Lower leg skin (tissue), 3 donors: ENCODE data around the gene TIPRL.

Experiments
- CTCF ChIP-seq, 3 donors: fragments of 450-650 bp; IDR thresholded peaks; one replicate each; pipeline ENCODE4 v1.5.1; 2016; ENCODE audit warnings: antibody characterized with exemption in 3 of 3, mild to moderate bottlenecking in 3 of 3, moderate library complexity in 2 of 3
- POLR2A ChIP-seq, 2 donors: fragments of 450-650 bp; IDR thresholded peaks; one replicate each; pipeline ENCODE4 v1.6.1; 2016 to 2017; ENCODE audit warnings: antibody characterized with exemption in 2 of 2, mild to moderate bottlenecking in 1 of 2, moderate library complexity in 1 of 2

GRCh38 chr1:168220470-168220871 lies 41.7 kb downstream of the TIPRL start:
- no peak for TF ChIP-seq POLR2A (IDR thresholded peaks at IDR 0.05)
- TF ChIP-seq CTCF (IDR thresholded peaks at IDR 0.05), result no peak
